Gastroesophageal sphincter (tissue), 4 donors: ENCODE results near the gene RAI1. TPM values are rescaled to one million over a fixed set of nuclear protein-coding genes. Genes with fewer than 3 reads are reported as not detected.

Experiments
- ATAC-seq: fragments of 150-250 bp; one replicate; pipeline ENCODE4 v1.9.1; 2016; ENCODE audit warnings: mild to moderate bottlenecking, moderate library complexity
- H3K27ac ChIP-seq, 4 donors: fragments of 200-600 bp; sonication (generic) in 3 of 4; 1 replicate in 3 of 4; 2 replicates in 1 of 4; pipeline ENCODE4 v1.5.1; 2016 to 2019
- H3K27me3 ChIP-seq: fragments of 200-600 bp; sonication (generic); one replicate; pipeline ENCODE4 v1.5.1; 2019
- H3K36me3 ChIP-seq, 2 donors: fragments of 200-600 bp; sonication (generic); one replicate each; pipeline ENCODE4 v1.5.1; 2019; ENCODE audit warnings: control low read depth in 1 of 2
- H3K4me1 ChIP-seq, 3 donors: fragments of 200-600 bp; sonication (generic); 1 replicate in 2 of 3; 2 replicates in 1 of 3; pipeline ENCODE4 v1.5.1; 2016 to 2019; ENCODE audit warnings: control low read depth in 2 of 3
- H3K4me3 ChIP-seq, 2 donors: fragments of 200-600 bp; sonication (generic); one replicate each; pipeline ENCODE4 v1.5.1; 2019; ENCODE audit warnings: mild to moderate bottlenecking in 1 of 2, moderate library complexity in 1 of 2
- H3K9me3 ChIP-seq, 3 donors: fragments of 200-600 bp; sonication (generic); one replicate each; pipeline ENCODE4 v1.5.1; 2017 to 2019; ENCODE audit warnings: control low read depth in 2 of 3
- EP300 ChIP-seq: sonication (generic); formaldehyde crosslinking; IDR thresholded peaks from one replicate; pipeline ENCODE4 v1.6.1; 2017; ENCODE audit warnings: antibody characterized with exemption, mild to moderate bottlenecking
- POLR2A ChIP-seq, 2 donors: fragments of 450-650 bp; IDR thresholded peaks; one replicate each; pipeline ENCODE4 v1.6.1; 2017; ENCODE audit warnings: antibody characterized with exemption in 2 of 2, mild to moderate bottlenecking in 2 of 2, moderate library complexity in 1 of 2
- POLR2AphosphoS5 ChIP-seq: sonication (generic); formaldehyde crosslinking; IDR thresholded peaks from one replicate; pipeline ENCODE4 v1.6.1; 2017; ENCODE audit warnings: antibody characterized with exemption
- WGBS, 2 donors: methylation state at CpG; one replicate each; pipeline ENCODE4 v1.1.5; 2018; ENCODE audit warnings: low coverage in 1 of 2; 5-methylcytosine and 5-hydroxymethylcytosine counted together
- total RNA-seq, 4 donors: library from RNA; depleted of rRNA; stranded (reverse); fragments of >200 nt; gene quantifications; one replicate each; pipeline ENCODE4 v1.1.0, GENCODE V29; 2016
- TF ChIP-seq, protein P1 (sequence below), 4 experiments: fragments of 200-600 bp in 2 of 4; fragments of 450-650 bp in 2 of 4; sonication (generic) in 1 of 4; IDR thresholded peaks; one replicate each; pipeline ENCODE4 v1.5.1; 2017 to 2019; ENCODE audit warnings: antibody characterized with exemption in 4 of 4, mild to moderate bottlenecking in 2 of 4, moderate library complexity in 2 of 4

The RAI1 gene
- total RNA-seq, 4 donors from 2014 or later = 15.9 to 39.7 (median 28.3) TPM

DNA sequence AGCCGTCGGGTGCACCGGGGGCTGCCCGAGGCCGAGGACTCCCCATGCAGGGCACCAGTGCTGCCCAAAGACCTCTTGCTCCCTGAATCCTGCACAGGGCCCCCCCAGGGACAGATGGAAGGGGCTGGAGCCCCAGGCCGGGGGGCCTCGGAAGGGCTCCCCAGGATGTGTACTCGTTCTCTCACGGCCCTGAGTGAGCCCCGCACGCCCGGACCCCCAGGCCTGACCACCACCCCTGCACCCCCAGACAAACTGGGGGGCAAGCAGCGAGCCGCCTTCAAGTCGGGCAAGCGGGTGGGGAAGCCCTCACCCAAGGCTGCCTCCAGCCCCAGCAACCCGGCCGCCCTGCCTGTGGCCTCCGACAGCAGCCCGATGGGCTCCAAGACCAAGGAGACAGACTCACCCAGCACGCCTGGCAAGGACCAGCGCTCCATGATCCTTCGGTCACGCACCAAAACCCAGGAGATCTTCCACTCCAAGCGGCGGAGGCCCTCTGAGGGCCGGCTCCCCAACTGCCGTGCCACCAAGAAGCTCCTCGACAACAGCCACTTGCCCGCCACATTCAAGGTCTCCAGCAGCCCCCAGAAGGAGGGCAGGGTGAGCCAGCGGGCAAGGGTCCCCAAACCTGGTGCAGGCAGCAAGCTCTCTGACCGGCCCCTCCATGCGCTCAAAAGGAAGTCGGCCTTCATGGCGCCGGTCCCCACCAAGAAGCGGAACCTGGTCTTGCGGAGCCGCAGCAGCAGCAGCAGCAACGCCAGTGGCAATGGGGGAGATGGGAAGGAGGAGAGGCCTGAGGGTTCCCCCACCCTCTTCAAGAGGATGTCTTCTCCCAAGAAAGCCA lies 114.9 kb downstream of the RAI1 start:
- Histone ChIP-seq H3K27ac (peak overlapping the region in 1 of 4 donors; percentile 19), H3K4me3 (no peak overlapping the region), H3K4me1 (peaks cover 0 to 98% (median 16%) of the 10 kb centered on the region in 3 donors), H3K9me3 (no peaks in the 10 kb centered on the region), H3K36me3 (peaks cover 0 to 66% of the 10 kb centered on the region in 2 donors), H3K27me3 (no peaks in the 10 kb centered on the region)
- TF ChIP-seq POLR2A (IDR thresholded peaks at IDR 0.05) (no peak), POLR2AphosphoS5 (no peak), EP300 (no peak)
- TF ChIP-seq, protein P1, sequence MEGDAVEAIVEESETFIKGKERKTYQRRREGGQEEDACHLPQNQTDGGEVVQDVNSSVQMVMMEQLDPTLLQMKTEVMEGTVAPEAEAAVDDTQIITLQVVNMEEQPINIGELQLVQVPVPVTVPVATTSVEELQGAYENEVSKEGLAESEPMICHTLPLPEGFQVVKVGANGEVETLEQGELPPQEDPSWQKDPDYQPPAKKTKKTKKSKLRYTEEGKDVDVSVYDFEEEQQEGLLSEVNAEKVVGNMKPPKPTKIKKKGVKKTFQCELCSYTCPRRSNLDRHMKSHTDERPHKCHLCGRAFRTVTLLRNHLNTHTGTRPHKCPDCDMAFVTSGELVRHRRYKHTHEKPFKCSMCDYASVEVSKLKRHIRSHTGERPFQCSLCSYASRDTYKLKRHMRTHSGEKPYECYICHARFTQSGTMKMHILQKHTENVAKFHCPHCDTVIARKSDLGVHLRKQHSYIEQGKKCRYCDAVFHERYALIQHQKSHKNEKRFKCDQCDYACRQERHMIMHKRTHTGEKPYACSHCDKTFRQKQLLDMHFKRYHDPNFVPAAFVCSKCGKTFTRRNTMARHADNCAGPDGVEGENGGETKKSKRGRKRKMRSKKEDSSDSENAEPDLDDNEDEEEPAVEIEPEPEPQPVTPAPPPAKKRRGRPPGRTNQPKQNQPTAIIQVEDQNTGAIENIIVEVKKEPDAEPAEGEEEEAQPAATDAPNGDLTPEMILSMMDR (IDR thresholded peaks at IDR 0.05) = no peak
- no peak for ATAC-seq
- no CpG with 5 or more reads among the region's 40 CpGs for WGBS, 2 donors

DNA sequence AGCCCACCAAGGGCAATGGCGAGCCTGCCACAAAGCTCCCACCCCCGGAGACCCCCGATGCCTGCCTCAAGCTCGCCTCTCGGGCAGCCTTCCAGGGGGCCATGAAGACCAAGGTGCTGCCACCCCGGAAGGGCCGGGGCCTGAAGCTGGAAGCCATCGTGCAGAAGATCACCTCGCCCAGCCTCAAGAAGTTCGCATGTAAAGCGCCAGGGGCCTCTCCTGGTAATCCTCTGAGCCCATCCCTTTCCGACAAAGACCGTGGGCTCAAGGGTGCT lies 115.5 kb downstream of the RAI1 start:
- Histone ChIP-seq H3K4me3 (no peak overlapping the region), H3K27ac (peak overlapping the region in 2 of 4 donors; percentile 19 to 32), H3K4me1 (peaks cover 0 to 92% (median 16%) of the 10 kb centered on the region in 3 donors), H3K36me3 (peaks cover 0 to 68% of the 10 kb centered on the region in 2 donors), H3K27me3 (no peaks in the 10 kb centered on the region), H3K9me3 (no peaks in the 10 kb centered on the region)
- TF ChIP-seq POLR2A (IDR thresholded peaks at IDR 0.05) (no peak), POLR2AphosphoS5 (no peak), EP300 (no peak)
- TF ChIP-seq, protein P1 (IDR thresholded peaks at IDR 0.05) = no peak
- no peak for ATAC-seq
- WGBS, 2 donors = 90% methylated on average over 2 of the region's 13 CpGs; no CpG with 5 or more reads in 1 of the 2 donors

DNA sequence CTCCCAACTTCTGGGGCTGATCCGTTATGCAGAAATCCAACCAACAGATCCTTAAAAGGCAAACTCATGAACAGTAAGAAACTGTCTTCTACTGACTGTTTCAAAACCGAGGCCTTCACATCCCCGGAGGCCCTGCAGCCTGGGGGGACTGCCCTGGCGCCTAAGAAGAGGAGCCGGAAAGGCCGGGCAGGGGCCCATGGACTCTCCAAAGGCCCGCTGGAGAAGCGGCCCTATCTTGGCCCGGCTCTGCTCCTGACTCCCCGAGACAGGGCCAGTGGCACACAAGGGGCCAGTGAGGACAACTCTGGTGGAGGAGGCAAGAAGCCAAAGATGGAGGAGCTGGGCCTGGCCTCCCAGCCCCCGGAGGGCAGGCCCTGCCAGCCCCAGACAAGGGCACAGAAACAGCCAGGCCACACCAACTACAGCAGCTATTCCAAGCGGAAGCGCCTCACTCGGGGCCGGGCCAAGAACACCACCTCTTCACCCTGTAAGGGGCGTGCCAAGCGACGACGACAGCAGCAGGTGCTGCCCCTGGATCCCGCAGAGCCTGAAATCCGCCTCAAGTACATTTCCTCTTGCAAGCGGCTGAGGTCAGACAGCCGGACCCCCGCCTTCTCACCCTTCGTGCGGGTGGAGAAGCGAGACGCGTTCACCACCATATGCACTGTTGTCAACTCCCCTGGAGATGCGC lies 116.0 kb downstream of the RAI1 start:
- Histone ChIP-seq H3K4me1 (peaks cover 0 to 87% (median 10%) of the 10 kb centered on the region in 3 donors), H3K36me3 (peaks cover 0 to 74% of the 10 kb centered on the region in 2 donors), H3K9me3 (no peaks in the 10 kb centered on the region), H3K4me3 (no peak overlapping the region), H3K27me3 (no peaks in the 10 kb centered on the region), H3K27ac (peak overlapping the region in 2 of 4 donors; percentile 19 to 32)
- TF ChIP-seq POLR2A (IDR thresholded peaks at IDR 0.05) (no peak), EP300 (no peak), POLR2AphosphoS5 (no peak)
- TF ChIP-seq, protein P1 (IDR thresholded peaks at IDR 0.05) = no peak
- no peak for ATAC-seq
- WGBS, 2 donors = 88 to 90% methylated on average over 8 to 16 of the region's 30 CpGs

DNA sequence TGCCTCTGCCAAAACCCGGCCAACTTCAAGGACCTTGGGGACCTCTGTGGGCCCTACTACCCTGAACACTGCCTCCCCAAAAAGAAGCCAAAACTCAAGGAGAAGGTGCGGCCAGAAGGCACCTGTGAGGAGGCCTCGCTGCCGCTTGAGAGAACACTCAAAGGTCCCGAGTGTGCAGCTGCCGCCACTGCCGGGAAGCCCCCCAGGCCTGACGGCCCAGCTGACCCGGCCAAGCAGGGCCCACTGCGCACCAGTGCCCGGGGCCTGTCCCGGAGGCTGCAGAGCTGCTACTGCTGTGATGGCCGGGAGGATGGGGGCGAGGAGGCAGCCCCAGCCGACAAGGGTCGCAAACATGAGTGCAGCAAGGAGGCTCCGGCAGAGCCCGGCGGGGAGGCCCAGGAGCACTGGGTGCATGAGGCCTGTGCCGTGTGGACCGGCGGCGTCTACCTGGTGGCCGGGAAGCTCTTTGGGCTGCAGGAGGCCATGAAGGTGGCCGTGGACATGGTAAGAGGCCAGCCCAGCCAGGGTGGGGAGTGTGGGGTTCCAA lies 116.8 kb downstream of the RAI1 start:
- no peak overlapping the region for H3K27ac ChIP-seq
- ATAC-seq = no peak
- no peaks in the 10 kb centered on the region for H3K27me3 ChIP-seq
- no CpG with 5 or more reads among the region's 25 CpGs for WGBS, 2 donors
- H3K4me3 ChIP-seq = no peak overlapping the region
- H3K36me3 ChIP-seq = peaks cover 0 to 75% of the 10 kb centered on the region in 2 donors
- H3K4me1 ChIP-seq = peaks cover 0 to 78% (median 2%) of the 10 kb centered on the region in 3 donors
- no peaks in the 10 kb centered on the region for H3K9me3 ChIP-seq
- no peak for TF ChIP-seq EP300
- no peak for TF ChIP-seq POLR2A (IDR thresholded peaks at IDR 0.05)
- TF ChIP-seq, protein P1 (IDR thresholded peaks at IDR 0.05) = no peak
- TF ChIP-seq POLR2AphosphoS5 = no peak
